Sciatic nerve (tissue), 1 donor: ENCODE data around the gene CRTAP. TPM values are rescaled to one million over a fixed set of nuclear protein-coding genes. Genes with fewer than 3 reads are reported as not detected.

Source experiments
- total RNA-seq: library from RNA; stranded (reverse); fragmentation: NEBNext Ultra II Directional; extraction: Animal tissue kit (Norgen Biotek cat#: 25700); gene quantifications from one replicate; pipeline ENCODE4 v1.2.1, GENCODE V29; 2021
- donor health status: DM: no; HTN: no; CAD: no.

Gene CRTAP
- total RNA-seq, 1 donor from 2014 or later: 245 TPM

Other genes with a start within 250 kb of the CRTAP start
- 0.27 TPM for gene CCR4, start 162.4 kb upstream of the CRTAP start, total RNA-seq
- 33.8 TPM for gene GLB1, start 16.9 kb upstream of the CRTAP start, total RNA-seq
- 6.2 TPM for gene TMPPE, start 16.9 kb upstream of the CRTAP start, total RNA-seq
- gene SUSD5, start 104.8 kb downstream of the CRTAP start, total RNA-seq: 1.6 TPM
- 22.4 TPM for gene FBXL2, start 163.4 kb downstream of the CRTAP start, total RNA-seq